Pancreas (tissue), 10 donors: Measurements from ENCODE around the gene VAV2. TPM values are rescaled to one million over a fixed set of nuclear protein-coding genes. Genes with fewer than 3 reads are reported as not detected.

Experiments used
- ATAC-seq, 4 donors: fragments of 200-7000 bp; cut with Tn5 transposase; one replicate each; pipeline versions ENCODE4 v1.8.0 to v1.9.1; 2020; ENCODE audit warnings: mild to moderate bottlenecking in 4 of 4, moderate library complexity in 4 of 4
- DNase-seq, 6 donors: peaks; one replicate each; pipeline ENCODE4 v3.0.0-alpha.2; 2020
- FAIRE-seq: peaks from 2 replicates; lab custom pipeline; 2012; peaks lifted over from hg19 to GRCh38; lab: Jason Lieb, UNC
- H3K27ac ChIP-seq, 4 donors: fragments of 200-600 bp; sonication (generic); 1 replicate in 3 of 4; 2 replicates in 1 of 4; pipeline versions ENCODE4 v1.5.0 to v1.8.0; 2020
- H3K27me3 ChIP-seq, 4 donors: fragments of 200-600 bp; one replicate each; pipeline ENCODE4 v1.8.0; 2021
- H3K36me3 ChIP-seq, 3 donors: fragments of 200-600 bp; sonication (generic) in 1 of 3; one replicate each; pipeline versions ENCODE4 v1.5.0 to v1.8.0; 2020 to 2021
- H3K4me1 ChIP-seq, 3 donors: fragments of 200-600 bp; one replicate each; pipeline ENCODE4 v1.8.0; 2021
- H3K4me3 ChIP-seq, 4 donors: fragments of 200-600 bp; sonication (generic) in 2 of 4; one replicate each; pipeline versions ENCODE4 v1.5.0 to v1.8.0; 2020 to 2021
- H3K9me3 ChIP-seq, 4 donors: fragments of 200-600 bp; one replicate each; pipeline ENCODE4 v1.8.0; 2021
- WGBS, 2 donors: extraction: QIAGEN DNeasy Blood & Tissue Kit; methylation state at CpG; one replicate each; pipeline ENCODE4 v1.1.7; 2013; 5-methylcytosine and 5-hydroxymethylcytosine counted together
- intact Hi-C, 3 donors: fragments of 100-400 bp; cut with DNase I; formaldehyde crosslinking; loops; one replicate each; pipeline versions ENCODE4 v1.11.1 to v1.14.2; 2022
- polyA plus RNA-seq, 2 donors: library from polyadenylated mRNA; stranded (reverse); fragments of 200-250 nt; gene quantifications; one replicate each; pipeline ENCODE4 v1.2.3, GENCODE V29; 2013
- total RNA-seq, 6 donors: library from RNA; stranded (reverse); fragmentation: NEBNext Ultra II Directional in 4 of 6; extraction: Animal tissue kit (Norgen Biotek cat#: 25700) in 4 of 6; gene quantifications; one replicate each; pipeline versions ENCODE4 v1.2.1 to v1.2.4, GENCODE V29; 2021 to 2023
- TF ChIP-seq, protein P1 (sequence below), 4 donors: fragments of 200-600 bp; sonication (generic) in 3 of 4; IDR thresholded peaks; one replicate each; pipeline versions ENCODE4 v1.5.0 to v1.8.0; 2021; ENCODE audit warnings: antibody characterized with exemption in 4 of 4
- donor health status: healthy with polysubstance abuse.
- donor health status: DM: no; HTN: no; CAD: no; lungs with moderate emphysema.
- donor health status: DM: no; HTN: no; CAD: no.
- donor health status: control.
- donor health status: control.
- donor health status: Bipolar disorder and iron deficiency.
- donor health status: DM: yes; HTN: yes; CAD: no.
- donor health status: DM: no; HTN: no; CAD: no.
- donor health status: DM: no; HTN: no; CAD: no.
- donor health status: DM: yes; HTN: yes; CAD: no.

VAV2 gene
- total and polyA plus RNA-seq, 8 donors: 20.5 to 41.0 (median 33.6) TPM

DNA sequence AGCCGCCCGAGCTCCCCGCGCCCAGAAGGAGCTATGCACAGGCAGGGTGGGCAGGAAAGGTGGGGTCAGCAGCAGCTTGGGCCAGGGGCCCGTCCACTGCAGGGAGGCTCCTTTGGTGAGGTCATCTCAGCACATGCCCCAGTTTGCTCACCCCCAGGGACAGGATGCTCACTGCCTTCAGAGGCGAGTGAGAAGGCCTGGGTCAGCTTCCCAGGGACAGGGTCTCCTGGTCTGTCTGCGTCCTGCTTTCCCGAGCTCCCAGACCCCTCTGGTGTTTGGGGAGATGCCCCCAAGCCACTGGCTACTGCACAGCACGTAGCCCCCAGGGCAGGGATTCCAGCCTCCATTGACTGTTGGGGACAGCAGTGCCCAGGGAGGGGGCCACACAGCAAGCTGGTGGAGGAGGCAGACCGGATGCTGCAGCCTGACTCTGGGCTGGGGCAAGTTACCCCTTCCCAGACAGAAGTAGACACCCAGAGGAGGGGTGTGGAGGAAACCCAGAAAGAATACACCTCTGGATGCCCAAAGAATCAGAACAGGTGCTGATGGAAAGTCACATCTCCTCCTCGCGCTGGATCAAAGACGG lies 253.4 kb downstream of the VAV2 start:
- Histone ChIP-seq H3K9me3 (no peaks in the 10 kb centered on the region), H3K36me3 (no peaks in the 10 kb centered on the region), H3K27ac (no peak overlapping the region), H3K27me3 (no peaks in the 10 kb centered on the region), H3K4me3 (peak overlapping the region in 1 of 4 donors; percentile 33), H3K4me1 (no peaks in the 10 kb centered on the region)
- intact Hi-C loops: no loop called here
- 76 to 79% methylated on average over 13 of the region's 13 CpGs for WGBS, 2 donors
- ATAC-seq (no peak), DNase-seq (peak in 2 of 6 donors; percentile 28 to 77), FAIRE-seq (no peak)
- TF ChIP-seq, protein P1, sequence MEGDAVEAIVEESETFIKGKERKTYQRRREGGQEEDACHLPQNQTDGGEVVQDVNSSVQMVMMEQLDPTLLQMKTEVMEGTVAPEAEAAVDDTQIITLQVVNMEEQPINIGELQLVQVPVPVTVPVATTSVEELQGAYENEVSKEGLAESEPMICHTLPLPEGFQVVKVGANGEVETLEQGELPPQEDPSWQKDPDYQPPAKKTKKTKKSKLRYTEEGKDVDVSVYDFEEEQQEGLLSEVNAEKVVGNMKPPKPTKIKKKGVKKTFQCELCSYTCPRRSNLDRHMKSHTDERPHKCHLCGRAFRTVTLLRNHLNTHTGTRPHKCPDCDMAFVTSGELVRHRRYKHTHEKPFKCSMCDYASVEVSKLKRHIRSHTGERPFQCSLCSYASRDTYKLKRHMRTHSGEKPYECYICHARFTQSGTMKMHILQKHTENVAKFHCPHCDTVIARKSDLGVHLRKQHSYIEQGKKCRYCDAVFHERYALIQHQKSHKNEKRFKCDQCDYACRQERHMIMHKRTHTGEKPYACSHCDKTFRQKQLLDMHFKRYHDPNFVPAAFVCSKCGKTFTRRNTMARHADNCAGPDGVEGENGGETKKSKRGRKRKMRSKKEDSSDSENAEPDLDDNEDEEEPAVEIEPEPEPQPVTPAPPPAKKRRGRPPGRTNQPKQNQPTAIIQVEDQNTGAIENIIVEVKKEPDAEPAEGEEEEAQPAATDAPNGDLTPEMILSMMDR (IDR thresholded peaks at IDR 0.05): no peak

DNA sequence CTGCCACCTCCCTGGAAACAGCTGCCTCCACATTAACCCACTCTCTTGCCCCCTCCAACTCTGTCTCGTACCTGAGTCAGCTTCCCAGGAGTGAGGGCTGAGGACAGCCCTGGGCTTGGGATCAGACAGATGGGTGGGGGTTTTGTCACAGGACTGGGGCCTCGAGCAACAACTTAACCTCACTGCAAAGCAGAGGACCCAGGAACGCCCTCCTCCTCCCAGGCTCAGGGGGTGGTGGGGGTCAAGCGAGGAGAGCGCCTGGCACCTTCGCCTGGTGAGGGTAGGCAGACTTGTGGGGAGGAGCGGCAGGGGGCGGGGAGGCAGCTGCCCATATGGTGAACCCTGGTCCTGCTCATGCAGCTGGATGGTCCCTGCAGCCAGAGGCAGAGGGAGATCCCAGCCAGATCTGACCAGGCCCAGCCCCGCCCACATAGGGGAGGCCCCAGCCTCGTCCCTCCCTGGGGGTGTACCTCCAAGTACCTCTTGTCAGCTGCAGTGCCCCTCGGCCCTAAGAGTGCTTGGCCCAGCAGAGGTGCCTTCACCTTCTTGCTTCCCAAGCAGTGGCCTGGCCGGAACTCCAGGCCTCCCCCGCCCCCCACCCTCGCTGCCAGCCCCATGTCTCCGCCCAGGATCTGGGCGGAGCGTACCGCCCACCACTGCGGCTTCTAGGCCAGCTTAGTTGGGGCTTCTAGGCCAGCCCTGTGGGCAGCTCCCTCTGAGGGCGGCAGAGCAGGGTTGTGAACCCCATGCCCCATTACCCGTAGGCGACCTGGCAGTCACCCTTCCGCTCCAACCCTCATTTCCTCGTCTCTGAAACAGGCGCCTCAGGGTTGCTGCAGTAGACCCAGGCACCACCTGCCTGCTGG lies 254.1 kb downstream of the VAV2 start, which contains the start of gene SARDH:
SARDH (minus strand) TSS at position 579 of the 866 bp plus-strand sequence. CDS start 4,179 bp downstream, outside the sequence.
- intact Hi-C loops: no loop called here
- peak; percentile 66 to 88 (median 82) for ATAC-seq
- H3K9me3 ChIP-seq: no peaks in the 10 kb centered on the region
- peak; percentile 55 to 93 (median 78) for DNase-seq
- TF ChIP-seq, protein P1 (IDR thresholded peaks at IDR 0.05): no peak
- WGBS, 2 donors: 18 to 36% methylated on average over 23 to 25 of the region's 25 CpGs
- no peaks in the 10 kb centered on the region for H3K36me3 ChIP-seq
- H3K4me3 ChIP-seq: peak within 1 kb of the TSS; percentile 12 to 49 (median 32)
- H3K27me3 ChIP-seq: no peaks in the 10 kb centered on the region
- no peak for FAIRE-seq
- H3K4me1 ChIP-seq: no peaks in the 10 kb centered on the region
- H3K27ac ChIP-seq: peak within 1 kb of the TSS in 3 of 4 donors; percentile 10 to 42 (median 34)

DNA sequence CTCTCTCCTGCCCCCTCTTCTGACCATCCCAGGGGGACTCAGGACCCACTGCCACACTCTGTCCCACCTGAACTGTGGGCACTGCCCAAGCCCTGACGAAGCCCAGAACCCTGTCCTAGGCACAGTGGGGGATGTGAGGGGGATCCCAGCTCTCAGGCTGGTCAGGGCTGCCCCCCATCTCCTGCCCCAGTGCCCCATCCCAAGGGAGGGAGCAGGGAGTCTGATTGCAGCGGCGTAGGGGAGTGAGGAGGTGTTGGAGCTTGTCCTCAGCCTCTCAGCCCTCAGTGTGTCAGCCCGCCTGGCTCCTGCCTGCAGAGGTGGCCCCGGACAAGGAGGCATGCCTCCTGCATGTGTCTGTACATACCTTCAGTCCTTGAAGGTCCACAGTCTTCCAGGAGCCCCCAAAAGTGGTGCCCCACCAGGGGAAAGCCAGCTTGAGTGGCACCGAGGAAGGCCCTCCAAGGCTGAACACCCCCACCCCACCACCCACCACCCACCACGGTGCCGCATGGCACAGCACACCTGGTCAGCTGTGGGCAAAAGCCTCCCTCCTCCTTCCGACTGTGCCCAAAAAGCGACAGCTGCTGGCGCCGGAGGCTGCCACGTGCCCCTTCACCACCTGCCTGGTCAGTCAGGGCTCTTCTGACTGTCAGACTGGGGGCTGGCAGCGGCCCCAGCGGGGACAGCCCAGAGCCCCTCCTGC lies 254.9 kb downstream of the VAV2 start:
- peak in 4 of 6 donors; percentile 59 to 87 (median 66) for DNase-seq
- no peaks in the 10 kb centered on the region for H3K27me3 ChIP-seq
- TF ChIP-seq, protein P1 (IDR thresholded peaks at IDR 0.05): no peak
- WGBS, 2 donors: 24 to 41% methylated on average over 14 to 15 of the region's 15 CpGs
- ATAC-seq: peak; percentile 66 to 73 (median 70)
- H3K27ac ChIP-seq: peak overlapping the region in 3 of 4 donors; percentile 10 to 42 (median 34)
- no peaks in the 10 kb centered on the region for H3K9me3 ChIP-seq
- H3K4me1 ChIP-seq: no peaks in the 10 kb centered on the region
- intact Hi-C loops: no loop called here
- H3K36me3 ChIP-seq: no peaks in the 10 kb centered on the region
- FAIRE-seq: no peak
- H3K4me3 ChIP-seq: peak overlapping the region in 3 of 4 donors; percentile 30 to 49 (median 33)

DNA sequence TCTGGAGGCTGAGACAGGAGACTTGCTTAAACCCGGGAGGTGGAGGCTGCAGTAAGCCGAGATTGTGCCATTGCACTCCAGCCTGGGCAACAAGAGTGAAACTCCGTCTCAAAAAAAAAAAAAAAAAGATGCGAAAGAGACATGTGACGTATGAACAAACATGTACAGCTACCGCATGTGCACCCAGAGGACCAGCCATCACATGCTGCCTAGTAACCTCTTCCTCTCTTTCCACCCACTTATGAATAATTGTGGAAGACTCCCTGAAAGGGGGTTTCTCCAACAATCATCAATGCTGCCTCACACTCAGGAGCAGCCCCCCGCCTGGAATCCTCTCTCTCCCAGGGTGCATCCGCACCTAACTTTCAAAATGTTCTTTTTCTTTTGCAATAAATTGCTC lies 256.2 kb downstream of the VAV2 start:
- DNase-seq: peak in 3 of 6 donors; percentile 3 to 7 (median 5)
- WGBS, 2 donors: 58 to 76% methylated on average over 8 of the region's 8 CpGs
- TF ChIP-seq, protein P1 (IDR thresholded peaks at IDR 0.05): no peak

More for the DNA sequence above, 256.2 kb downstream of the VAV2 start:
- H3K4me3 ChIP-seq: no peak overlapping the region
- no peaks in the 10 kb centered on the region for H3K9me3 ChIP-seq
- no peak overlapping the region for H3K27ac ChIP-seq
- H3K27me3 ChIP-seq: no peaks in the 10 kb centered on the region
- H3K4me1 ChIP-seq: peaks cover 0 to 4% (median 4%) of the 10 kb centered on the region in 3 donors
- ATAC-seq (no peak), FAIRE-seq (no peak)
- intact Hi-C loops: no loop called here
- no peaks in the 10 kb centered on the region for H3K36me3 ChIP-seq
